Inflammatory macrophage treated with lipopolysaccharide for 1 hour (primary cell): Measurements from ENCODE around the gene MRAP2.

Experiments
- DNase-seq, 2 donors: peaks; one replicate each; pipeline ENCODE4 v3.0.0-alpha.2; 2020 to 2022

Gene MRAP2

GRCh38 chr6:84136364-84137050 lies 102.9 kb downstream of the MRAP2 start:
- DNase-seq = no peak

- DNase-seq = no peak
Measured at GRCh38 chr6:84137051-84137375, 103.4 kb downstream of the MRAP2 start.

DNA sequence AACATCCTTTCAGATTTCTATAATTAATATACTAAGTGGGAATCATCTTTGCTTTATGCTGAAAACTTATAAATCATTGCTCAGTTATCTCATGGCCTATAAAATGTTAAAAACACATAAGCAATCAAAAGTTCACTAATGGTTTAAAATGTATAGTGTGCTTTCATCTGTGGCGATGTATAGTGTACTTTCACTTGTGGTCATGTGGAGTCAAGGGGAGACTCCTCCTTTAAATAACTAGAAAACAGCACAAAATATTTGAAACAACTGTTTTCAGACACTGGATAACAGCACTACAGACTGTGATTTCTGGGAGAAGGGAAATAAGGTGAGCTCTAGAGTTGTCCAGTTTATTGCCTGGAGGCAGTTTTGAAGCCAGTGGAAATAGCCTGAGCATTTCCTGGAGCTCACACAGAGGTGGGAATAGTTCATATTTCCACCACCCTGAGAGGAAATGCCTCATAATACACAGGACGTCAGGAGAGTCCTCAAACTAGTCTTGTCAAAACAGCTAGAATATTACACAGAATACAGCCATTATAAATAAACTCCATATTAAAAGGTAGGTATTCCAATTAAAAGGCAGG lies 104.5 kb downstream of the MRAP2 start:
- no peak for DNase-seq

- DNase-seq = no peak
Measured at GRCh38 chr6:84139311-84139710, 105.7 kb downstream of the MRAP2 start.
